ENCODE data around the gene LIPE.
A peak's percentile ranks its signal among the peaks of the same experiment; 100 is the strongest.

DNA sequence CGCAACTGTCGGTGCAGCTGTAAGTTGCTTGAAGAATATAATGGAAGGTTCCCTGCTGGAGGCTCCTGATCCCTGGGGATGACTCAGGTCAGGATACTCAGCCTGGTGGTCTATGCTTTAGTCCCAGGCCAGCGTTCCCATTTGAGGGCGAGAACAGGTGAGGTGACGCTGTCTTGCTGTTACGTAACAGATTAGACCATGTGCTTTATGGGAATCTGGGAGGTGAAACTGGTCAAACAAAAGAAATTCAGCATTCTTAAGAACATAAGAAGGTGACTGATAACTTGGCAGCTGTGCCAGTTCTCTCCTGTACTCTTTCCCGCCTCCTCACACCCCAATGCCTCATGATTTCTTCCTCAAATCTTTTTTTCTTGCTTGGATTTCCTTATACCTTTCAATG is 15.6 kb upstream of the LIPE start, which contains the start of gene CXCL17:
- TF ChIP-seq POLR2A (IDR thresholded peaks at IDR 0.05) = peak in 2 of 4 donors; percentile 55 to 79
- TF ChIP-seq, protein P1, sequence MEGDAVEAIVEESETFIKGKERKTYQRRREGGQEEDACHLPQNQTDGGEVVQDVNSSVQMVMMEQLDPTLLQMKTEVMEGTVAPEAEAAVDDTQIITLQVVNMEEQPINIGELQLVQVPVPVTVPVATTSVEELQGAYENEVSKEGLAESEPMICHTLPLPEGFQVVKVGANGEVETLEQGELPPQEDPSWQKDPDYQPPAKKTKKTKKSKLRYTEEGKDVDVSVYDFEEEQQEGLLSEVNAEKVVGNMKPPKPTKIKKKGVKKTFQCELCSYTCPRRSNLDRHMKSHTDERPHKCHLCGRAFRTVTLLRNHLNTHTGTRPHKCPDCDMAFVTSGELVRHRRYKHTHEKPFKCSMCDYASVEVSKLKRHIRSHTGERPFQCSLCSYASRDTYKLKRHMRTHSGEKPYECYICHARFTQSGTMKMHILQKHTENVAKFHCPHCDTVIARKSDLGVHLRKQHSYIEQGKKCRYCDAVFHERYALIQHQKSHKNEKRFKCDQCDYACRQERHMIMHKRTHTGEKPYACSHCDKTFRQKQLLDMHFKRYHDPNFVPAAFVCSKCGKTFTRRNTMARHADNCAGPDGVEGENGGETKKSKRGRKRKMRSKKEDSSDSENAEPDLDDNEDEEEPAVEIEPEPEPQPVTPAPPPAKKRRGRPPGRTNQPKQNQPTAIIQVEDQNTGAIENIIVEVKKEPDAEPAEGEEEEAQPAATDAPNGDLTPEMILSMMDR (IDR thresholded peaks at IDR 0.05) = no peak
